Measurements from ENCODE around the gene MEGF11.

MEGF11 gene

GRCh38 chr15:65916664-65917406 is 336.7 kb downstream of the MEGF11 start:
- no peak for DNase-seq (ENCODE audit: low read depth)

- no peak for DNase-seq (ENCODE audit: low read depth)
Observed at GRCh38 chr15:65916041-65916663, 337.4 kb downstream of the MEGF11 start.

DNA sequence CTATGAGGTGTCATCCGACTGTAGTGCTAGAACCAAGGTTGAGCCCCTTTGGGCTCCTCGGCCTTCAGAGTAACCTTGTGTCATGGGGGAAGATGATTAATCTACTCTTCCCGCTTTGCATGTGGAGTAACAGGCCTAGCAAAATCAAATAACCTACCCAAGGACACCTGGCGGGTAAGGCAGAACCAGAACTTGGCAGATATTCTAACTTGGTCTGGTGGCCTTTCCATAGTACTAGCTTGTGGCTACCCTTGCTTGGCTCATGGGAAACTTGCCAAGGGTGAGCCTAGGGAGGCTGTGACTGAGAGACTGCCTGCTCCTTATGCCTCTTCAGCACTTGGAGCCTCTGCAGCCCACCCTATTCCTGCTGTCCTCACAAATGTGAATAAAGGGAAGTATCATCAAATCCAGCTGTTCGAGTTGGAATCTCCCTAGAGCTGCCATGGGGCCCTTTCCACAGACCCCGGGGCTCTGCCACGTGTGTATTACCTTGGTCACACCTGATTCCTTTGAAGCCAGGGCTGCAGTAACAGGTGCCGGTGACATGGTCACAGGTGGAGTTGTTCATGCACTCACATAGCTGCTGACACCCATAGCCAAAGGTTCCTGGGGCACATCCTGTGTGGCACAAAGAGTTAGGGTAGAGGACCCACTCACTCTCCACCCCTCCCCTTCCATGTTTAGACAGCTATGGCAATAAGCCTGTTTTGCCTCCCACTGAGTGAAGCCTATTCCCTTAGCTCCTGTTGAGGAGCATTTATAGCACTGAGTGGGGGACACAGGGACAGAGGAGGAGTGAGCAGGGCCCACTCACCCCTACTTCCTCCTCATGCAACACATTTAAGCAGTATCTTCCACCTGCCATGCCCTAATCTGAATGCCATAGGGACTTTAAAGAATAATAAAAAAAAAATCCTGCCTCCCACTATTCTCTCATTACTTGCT is 338.3 kb downstream of the MEGF11 start:
- DNase-seq (ENCODE audit: low read depth) = no peak

DNA sequence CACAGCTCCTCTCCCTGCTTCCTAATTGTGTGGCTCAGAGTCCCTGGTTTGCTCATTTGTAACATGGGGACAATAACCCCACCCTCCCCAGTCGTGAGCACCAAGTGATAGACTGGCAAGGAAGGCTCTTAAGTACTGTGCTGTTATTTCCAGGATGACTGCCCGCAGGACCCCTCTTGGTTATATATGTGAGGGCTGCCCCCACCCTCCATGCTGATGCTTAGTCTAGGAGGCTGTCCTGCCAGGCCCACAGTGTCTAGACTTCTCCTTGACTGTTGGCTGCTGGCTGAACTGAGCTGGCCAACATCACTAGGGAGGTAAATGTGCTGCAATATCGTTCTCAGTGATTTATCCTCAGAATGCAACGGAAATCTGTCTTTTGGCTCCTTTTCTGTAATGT is 339.2 kb downstream of the MEGF11 start:
- no peak for DNase-seq (ENCODE audit: low read depth)

- DNase-seq (ENCODE audit: low read depth) = no peak
Observed at GRCh38 chr15:65913631-65914199, 339.8 kb downstream of the MEGF11 start.

DNA sequence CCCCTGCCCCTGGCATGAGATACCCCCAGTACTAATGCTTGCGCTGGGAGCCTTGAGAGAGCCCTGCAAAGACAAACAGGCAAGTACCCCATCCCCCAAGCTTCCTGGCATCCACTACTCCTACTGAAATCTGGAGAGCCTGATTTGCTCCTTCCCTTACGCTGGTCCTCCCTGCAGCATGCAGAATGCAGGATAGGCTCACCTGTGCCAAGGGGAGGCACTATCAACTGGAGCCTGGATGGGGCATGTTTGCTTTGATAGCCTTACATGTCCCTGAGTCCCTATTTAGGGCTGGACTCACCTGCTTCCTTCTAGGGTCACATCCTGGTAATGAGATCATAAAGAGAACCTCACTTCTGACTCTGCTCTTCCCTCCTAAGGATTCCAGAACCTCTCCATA is 341.3 kb downstream of the MEGF11 start:
- no peak for DNase-seq (ENCODE audit: low read depth)

DNA sequence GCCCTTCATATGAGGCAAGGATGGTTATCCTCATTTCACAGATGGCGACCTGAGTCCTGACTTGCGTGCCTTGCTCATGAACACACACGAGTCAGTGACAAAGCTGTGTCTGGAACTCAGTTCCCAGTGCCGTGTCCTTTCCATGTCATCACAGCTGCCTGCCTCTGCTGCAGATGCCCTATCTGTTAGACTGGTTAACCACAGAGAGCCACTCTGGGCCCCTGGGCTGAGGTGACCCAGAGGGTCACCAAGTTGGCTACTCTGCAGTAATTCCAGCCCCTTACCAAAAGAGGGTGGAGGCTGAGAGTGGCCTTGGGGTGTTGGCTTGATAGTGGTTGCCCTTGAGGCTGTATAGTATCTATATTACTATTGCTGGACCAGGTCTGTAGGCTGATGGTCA is 343.2 kb downstream of the MEGF11 start:
- DNase-seq (ENCODE audit: low read depth) = no peak

GRCh38 chr15:65909831-65910230 is 343.7 kb downstream of the MEGF11 start:
- no peak for DNase-seq (ENCODE audit: low read depth)

DNA sequence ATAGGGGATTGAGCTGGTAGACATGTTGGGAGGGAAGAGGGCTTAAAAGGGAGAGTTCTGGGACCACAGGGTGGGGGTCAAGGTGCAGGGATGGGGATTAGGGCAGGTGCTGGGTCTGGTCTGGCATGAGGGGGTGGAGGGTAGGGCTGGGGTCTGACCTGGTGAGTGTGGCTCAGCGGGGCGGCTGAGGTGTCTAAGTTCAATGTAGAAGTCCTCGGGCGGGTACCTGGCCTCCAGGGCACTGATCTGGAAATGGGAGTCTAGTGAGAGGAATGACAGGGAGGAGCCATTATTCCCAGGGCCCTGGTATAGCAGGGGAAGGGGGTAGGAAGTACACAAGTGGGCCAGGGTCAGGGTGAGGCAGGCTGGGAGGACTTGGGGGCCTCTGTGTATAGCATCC is 344.7 kb downstream of the MEGF11 start:
- no peak for DNase-seq (ENCODE audit: low read depth)

DNA sequence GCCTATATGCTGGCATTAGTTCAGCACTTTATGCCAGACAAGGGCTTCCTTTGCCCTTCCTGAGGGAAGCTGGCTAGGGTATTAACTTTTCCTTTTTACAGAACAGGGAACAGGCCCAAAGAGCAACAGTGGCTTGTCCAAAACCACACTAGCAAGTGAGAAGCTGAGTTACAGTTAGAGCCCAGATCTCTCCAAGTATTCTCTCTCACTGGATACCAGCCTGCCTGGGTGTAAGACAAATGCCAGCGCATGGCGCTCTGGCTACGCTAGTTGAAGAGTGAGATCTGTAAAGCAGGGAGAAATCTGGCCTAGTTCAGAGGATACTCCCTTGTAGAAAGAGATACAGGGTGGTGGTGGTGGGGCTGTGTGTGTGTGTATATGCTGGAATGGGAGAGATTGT is 345.9 kb downstream of the MEGF11 start:
- no peak for DNase-seq (ENCODE audit: low read depth)

- DNase-seq (ENCODE audit: low read depth) = no peak
Observed at GRCh38 chr15:65906396-65906795, 347.2 kb downstream of the MEGF11 start.

- no peak for DNase-seq (ENCODE audit: low read depth)
Observed at GRCh38 chr15:65904301-65904700, 349.2 kb downstream of the MEGF11 start.

GRCh38 chr15:65903296-65904073 is 350.1 kb downstream of the MEGF11 start:
- no peak for DNase-seq (ENCODE audit: low read depth)

DNA sequence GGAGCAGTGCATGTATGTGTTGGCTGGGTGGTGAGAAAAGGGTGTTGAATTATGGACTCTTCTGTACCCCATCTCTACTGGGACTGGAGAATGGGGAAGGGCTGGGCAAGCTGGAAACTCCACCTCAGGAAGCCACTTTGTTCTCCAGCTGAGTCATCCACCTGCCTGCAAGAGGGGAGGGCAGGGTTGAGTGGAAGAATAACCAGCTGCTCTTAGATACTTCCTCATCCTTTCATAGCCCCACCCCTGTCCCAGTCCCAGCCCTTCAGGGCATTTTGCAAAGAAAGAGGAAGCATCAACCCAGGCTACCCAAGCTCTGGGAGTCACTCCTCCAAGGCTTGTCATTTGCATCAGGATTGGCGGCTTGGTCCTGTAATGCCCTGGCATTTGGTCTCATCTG is 351.2 kb downstream of the MEGF11 start:
- DNase-seq (ENCODE audit: low read depth) = no peak

DNA sequence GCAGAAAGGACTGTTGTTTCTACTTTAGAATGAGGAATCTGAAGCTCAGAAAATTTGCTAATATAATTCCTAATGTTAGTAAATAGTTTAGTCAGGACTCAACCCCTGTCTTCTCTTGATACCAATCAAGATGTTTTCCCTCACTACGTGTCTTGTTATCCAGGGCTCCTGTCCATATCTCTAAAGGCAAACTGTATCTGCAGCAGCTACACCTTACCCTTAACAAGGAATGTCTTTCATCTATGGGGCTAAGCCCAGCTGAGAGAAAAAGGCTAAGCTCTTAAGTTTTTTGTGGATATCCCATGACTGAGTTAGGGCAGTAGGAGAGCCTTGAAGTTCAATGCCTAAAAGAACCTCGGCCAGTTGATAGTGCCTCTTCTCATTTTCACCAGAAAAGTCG is 351.7 kb downstream of the MEGF11 start:
- no peak for DNase-seq (ENCODE audit: low read depth)

DNA sequence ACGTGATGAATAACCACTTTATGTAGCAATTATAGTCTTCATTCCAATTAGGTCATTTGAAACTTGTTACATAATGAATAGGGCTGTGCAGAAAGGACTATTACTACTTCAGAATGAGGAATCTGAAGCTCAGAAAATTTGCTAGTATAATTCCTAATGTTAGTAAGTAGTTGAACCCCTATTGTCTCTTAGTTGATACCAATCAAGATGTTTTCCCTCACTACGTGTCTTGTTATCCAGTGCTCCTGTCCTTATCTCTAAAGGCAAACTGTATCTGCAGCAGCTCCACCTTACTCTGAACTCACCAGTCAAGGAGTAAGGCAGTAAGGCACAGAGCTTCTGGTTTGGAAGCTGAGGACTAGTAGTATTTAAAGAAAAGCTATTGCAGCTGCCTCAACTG is 352.2 kb downstream of the MEGF11 start:
- DNase-seq (ENCODE audit: low read depth) = no peak

DNA sequence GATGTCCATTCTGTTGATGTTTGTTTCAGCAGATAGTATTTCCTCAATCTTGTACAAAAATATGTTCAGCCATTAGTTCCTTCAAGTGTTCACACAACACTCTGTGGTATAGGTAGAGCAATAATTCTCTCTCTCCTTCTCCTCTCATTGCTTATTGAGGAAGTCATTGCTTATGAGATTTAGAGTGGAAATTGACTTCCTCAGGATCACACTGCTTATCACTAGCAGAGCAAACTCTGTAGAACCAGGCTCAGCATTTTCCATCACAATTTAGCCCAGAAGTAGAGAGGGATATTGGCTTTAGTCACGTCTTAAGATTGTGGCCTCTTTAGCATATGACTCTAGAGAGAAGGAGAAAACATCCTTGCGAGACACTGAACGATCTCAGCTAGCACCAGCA is 353.1 kb downstream of the MEGF11 start:
- DNase-seq (ENCODE audit: low read depth) = no peak

- DNase-seq (ENCODE audit: low read depth) = no peak
Observed at GRCh38 chr15:65896236-65896635, 357.3 kb downstream of the MEGF11 start.

DNA sequence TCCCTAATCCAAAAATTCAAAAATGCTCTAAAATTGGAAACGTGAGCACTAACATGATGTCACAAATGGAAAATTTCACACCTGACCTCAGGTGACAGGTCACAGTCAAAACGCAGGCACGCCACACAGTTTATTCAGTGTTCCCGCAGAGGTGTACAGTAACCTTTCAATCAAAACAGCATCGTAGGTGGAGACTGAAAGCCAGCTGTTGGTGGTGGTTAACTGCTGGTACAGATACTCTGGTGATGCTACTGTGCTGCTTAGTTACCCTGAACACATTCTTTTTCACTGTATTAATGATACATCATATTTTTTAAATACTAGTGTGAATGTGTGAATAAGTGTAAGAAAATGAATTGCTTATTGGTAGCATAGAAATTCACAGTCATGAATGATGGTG is 360.5 kb downstream of the MEGF11 start:
- DNase-seq (ENCODE audit: low read depth) = no peak

- no peak for DNase-seq (ENCODE audit: low read depth)
Observed at GRCh38 chr15:65888981-65889380, 364.6 kb downstream of the MEGF11 start.

GRCh38 chr15:65887565-65887964 is 366.0 kb downstream of the MEGF11 start:
- no peak for DNase-seq (ENCODE audit: low read depth)
